T-helper 17 cell (primary cell): ENCODE results near the gene ARPIN. TPM values are rescaled to one million over a fixed set of nuclear protein-coding genes. Genes with fewer than 3 reads are reported as not detected.
"Not testable (repeated sequence)": the region's sequence is repeated elsewhere in the genome, so short reads cannot be mapped to it uniquely, and the experiment has no call there.

Experiments
- ATAC-seq: fragments of 150-1000 bp; cut with Tn5 transposase; 2 replicates; pipeline ENCODE4 v1.10.0; 2021; ENCODE audit warnings: mild to moderate bottlenecking, moderate library complexity
- DNase-seq, 3 donors: peaks; one replicate each; pipeline versions ENCODE4 v3.0.0 to v3.0.0-alpha.2; 2020 to 2021
- H3K9me3 ChIP-seq: one replicate; pipeline ENCODE4 v1.7.0; 2013; ENCODE audit warnings: low read length, mild to moderate bottlenecking; ENCODE audit not compliant: control insufficient read depth, poor library complexity, severe bottlenecking
- H3K27ac Mint-ChIP-seq: one replicate; pipeline ENCODE4 v1.8.0; 2022; ENCODE audit warnings: mild to moderate bottlenecking, moderate library complexity, mixed read lengths
- H3K27me3 Mint-ChIP-seq: one replicate; pipeline ENCODE4 v1.8.0; 2022; ENCODE audit warnings: mixed read lengths
- H3K36me3 Mint-ChIP-seq: one replicate; pipeline ENCODE4 v1.8.0; 2022; ENCODE audit warnings: low read depth, mixed read lengths
- H3K4me1 Mint-ChIP-seq: one replicate; pipeline ENCODE4 v1.8.0; 2022; ENCODE audit warnings: mild to moderate bottlenecking, mixed read lengths
- H3K4me3 Mint-ChIP-seq: one replicate; pipeline ENCODE4 v1.8.0; 2022; ENCODE audit warnings: mild to moderate bottlenecking, moderate library complexity, mixed read lengths
- total RNA-seq, 4 donors: library from RNA in 2 of 4; stranded (reverse) in 2 of 4; gene quantifications; one replicate each; pipeline ENCODE4 v1.2.3 and lab custom pipeline; 2022 to 2026

ARPIN gene
- total RNA-seq, 2 donors from 2014 or later: 0.13 TPM; not detected in 1

GRCh38 chr15:89903858-89904130, 9.0 kb downstream of the ARPIN start:
- Mint-ChIP-seq H3K4me3 (no peak overlapping the region), H3K27ac (no peak overlapping the region), H3K4me1 (peaks cover 9% of the 10 kb centered on the region), H3K36me3 (peaks cover 9% of the 10 kb centered on the region), H3K27me3 (peaks cover 27% of the 10 kb centered on the region)
- H3K9me3 ChIP-seq: no peaks in the 10 kb centered on the region
- no peak for ATAC-seq
- DNase-seq: no peak

GRCh38 chr15:89903015-89903857, 9.5 kb downstream of the ARPIN start:
- H3K9me3 ChIP-seq: no peaks in the 10 kb centered on the region
- H3K27ac Mint-ChIP-seq: no peak overlapping the region
- no peak overlapping the region for H3K4me3 Mint-ChIP-seq
- peaks cover 9% of the 10 kb centered on the region for H3K36me3 Mint-ChIP-seq
- peaks cover 22% of the 10 kb centered on the region for H3K27me3 Mint-ChIP-seq
- ATAC-seq: no peak
- DNase-seq: no peak
- H3K4me1 Mint-ChIP-seq: peaks cover 9% of the 10 kb centered on the region

- ATAC-seq (no peak), DNase-seq (no peak)
- H3K36me3 Mint-ChIP-seq: peaks cover 6% of the 10 kb centered on the region
- no peak overlapping the region for H3K27ac Mint-ChIP-seq
- H3K27me3 Mint-ChIP-seq: peaks cover 13% of the 10 kb centered on the region
- no peak overlapping the region for H3K4me3 Mint-ChIP-seq
- H3K4me1 Mint-ChIP-seq: peaks cover 6% of the 10 kb centered on the region
- H3K9me3 ChIP-seq: no peaks in the 10 kb centered on the region
These were observed 11.9 kb downstream of the ARPIN start for GRCh38 chr15:89900849-89901248.

GRCh38 chr15:89899951-89900567, 12.7 kb downstream of the ARPIN start:
- DNase-seq (no peak), ATAC-seq (no peak)
- Mint-ChIP-seq H3K4me3 (no peak overlapping the region), H3K27ac (peak overlapping the region; percentile 37), H3K4me1 (peaks cover 2% of the 10 kb centered on the region), H3K36me3 (no peaks in the 10 kb centered on the region), H3K27me3 (peaks cover 5% of the 10 kb centered on the region)
- H3K9me3 ChIP-seq: no peaks in the 10 kb centered on the region

- peak overlapping the region; percentile 37 for H3K27ac Mint-ChIP-seq
- no peak for ATAC-seq
These were observed 13.3 kb downstream of the ARPIN start for GRCh38 chr15:89899295-89899945.

GRCh38 chr15:89898614-89899294, 14.0 kb downstream of the ARPIN start:
- peak overlapping the region; percentile 37 for H3K27ac Mint-ChIP-seq
- ATAC-seq: peak; percentile 63
- H3K4me3 Mint-ChIP-seq: no peak overlapping the region
- no peaks in the 10 kb centered on the region for H3K36me3 Mint-ChIP-seq
- H3K4me1 Mint-ChIP-seq: peaks cover 2% of the 10 kb centered on the region
- H3K27me3 Mint-ChIP-seq: peaks cover 4% of the 10 kb centered on the region
- peak in 2 of 3 donors; percentile 19 to 22 for DNase-seq
- no peaks in the 10 kb centered on the region for H3K9me3 ChIP-seq

More at GRCh38 chr15:89899295-89899945, 13.3 kb downstream of the ARPIN start:
- Mint-ChIP-seq H3K36me3 (no peaks in the 10 kb centered on the region), H3K4me1 (peaks cover 2% of the 10 kb centered on the region), H3K4me3 (no peak overlapping the region), H3K27me3 (peaks cover 4% of the 10 kb centered on the region)
- H3K9me3 ChIP-seq: no peaks in the 10 kb centered on the region
- DNase-seq: no peak

GRCh38 chr15:89898146-89898545, 14.6 kb downstream of the ARPIN start:
- peaks cover 5% of the 10 kb centered on the region for H3K4me1 Mint-ChIP-seq
- DNase-seq (no peak), ATAC-seq (no peak)
- H3K27ac Mint-ChIP-seq: no peak overlapping the region
- no peaks in the 10 kb centered on the region for H3K9me3 ChIP-seq
- no peak overlapping the region for H3K4me3 Mint-ChIP-seq
- H3K36me3 Mint-ChIP-seq: no peaks in the 10 kb centered on the region
- peaks cover 4% of the 10 kb centered on the region for H3K27me3 Mint-ChIP-seq

GRCh38 chr15:89893696-89894447, 18.9 kb downstream of the ARPIN start, which contains the start of gene AP3S2:
Gene AP3S2, minus strand, starts transcription at chr15:89893994. Its CDS starts 45 bp downstream, at chr15:89893949.
- H3K27me3 Mint-ChIP-seq: no peaks in the 10 kb centered on the region
- H3K9me3 ChIP-seq: no peaks in the 10 kb centered on the region
- H3K4me3 Mint-ChIP-seq: peak within 1 kb of the TSS; percentile 96
- ATAC-seq (peak; percentile 92), DNase-seq (peak; percentile 64 to 83 (median 75))
- H3K36me3 Mint-ChIP-seq: no peaks in the 10 kb centered on the region
- peaks cover 27% of the 10 kb centered on the region for H3K4me1 Mint-ChIP-seq
- peak within 1 kb of the TSS; percentile 96 for H3K27ac Mint-ChIP-seq

- ATAC-seq: no peak
- peak overlapping the region; percentile 96 for H3K27ac Mint-ChIP-seq
- H3K4me3 Mint-ChIP-seq: peak overlapping the region; percentile 96
- H3K9me3 ChIP-seq: no peaks in the 10 kb centered on the region
- H3K36me3 Mint-ChIP-seq: no peaks in the 10 kb centered on the region
- peaks cover 27% of the 10 kb centered on the region for H3K4me1 Mint-ChIP-seq
- no peaks in the 10 kb centered on the region for H3K27me3 Mint-ChIP-seq
- no peak for DNase-seq
These were observed 19.7 kb downstream of the ARPIN start for GRCh38 chr15:89893027-89893426.

GRCh38 chr15:89888214-89888804, 24.4 kb downstream of the ARPIN start:
- no peak for ATAC-seq
- peaks cover 25% of the 10 kb centered on the region for H3K4me1 Mint-ChIP-seq
- no peak overlapping the region for H3K4me3 Mint-ChIP-seq
- no peaks in the 10 kb centered on the region for H3K9me3 ChIP-seq
- H3K36me3 Mint-ChIP-seq: no peaks in the 10 kb centered on the region
- no peak for DNase-seq
- H3K27ac Mint-ChIP-seq: no peak overlapping the region
- no peaks in the 10 kb centered on the region for H3K27me3 Mint-ChIP-seq

GRCh38 chr15:89885611-89886010, 27.1 kb downstream of the ARPIN start:
- Mint-ChIP-seq H3K36me3 (peaks cover 3% of the 10 kb centered on the region), H3K4me3 (no peak overlapping the region), H3K27me3 (no peaks in the 10 kb centered on the region), H3K27ac (no peak overlapping the region), H3K4me1 (peaks cover 14% of the 10 kb centered on the region)
- no peak for ATAC-seq
- DNase-seq: no peak
- no peaks in the 10 kb centered on the region for H3K9me3 ChIP-seq

GRCh38 chr15:89885179-89885578, 27.6 kb downstream of the ARPIN start:
- not testable (repeated sequence) for H3K4me3 Mint-ChIP-seq, H3K36me3 Mint-ChIP-seq, H3K27me3 Mint-ChIP-seq, H3K9me3 ChIP-seq, DNase-seq, ATAC-seq, H3K27ac Mint-ChIP-seq
- peaks cover 11% of the 10 kb centered on the region for H3K4me1 Mint-ChIP-seq
